HL-60/S4 treated with phorbol 12-myristate 13-acetate at 8.2 ng/mL for 4 days and 3 days (cell line): ENCODE results near the gene IGFBP4.

ENCODE experiments used
- in situ Hi-C: fragments of 300-500 bp; cut with MboI; formaldehyde crosslinking; loops from 2 replicates; pipeline ENCODE4 v1.15.0; 2022; ENCODE audit warnings: low sequenced_read_pairs

IGFBP4 gene

DNA sequence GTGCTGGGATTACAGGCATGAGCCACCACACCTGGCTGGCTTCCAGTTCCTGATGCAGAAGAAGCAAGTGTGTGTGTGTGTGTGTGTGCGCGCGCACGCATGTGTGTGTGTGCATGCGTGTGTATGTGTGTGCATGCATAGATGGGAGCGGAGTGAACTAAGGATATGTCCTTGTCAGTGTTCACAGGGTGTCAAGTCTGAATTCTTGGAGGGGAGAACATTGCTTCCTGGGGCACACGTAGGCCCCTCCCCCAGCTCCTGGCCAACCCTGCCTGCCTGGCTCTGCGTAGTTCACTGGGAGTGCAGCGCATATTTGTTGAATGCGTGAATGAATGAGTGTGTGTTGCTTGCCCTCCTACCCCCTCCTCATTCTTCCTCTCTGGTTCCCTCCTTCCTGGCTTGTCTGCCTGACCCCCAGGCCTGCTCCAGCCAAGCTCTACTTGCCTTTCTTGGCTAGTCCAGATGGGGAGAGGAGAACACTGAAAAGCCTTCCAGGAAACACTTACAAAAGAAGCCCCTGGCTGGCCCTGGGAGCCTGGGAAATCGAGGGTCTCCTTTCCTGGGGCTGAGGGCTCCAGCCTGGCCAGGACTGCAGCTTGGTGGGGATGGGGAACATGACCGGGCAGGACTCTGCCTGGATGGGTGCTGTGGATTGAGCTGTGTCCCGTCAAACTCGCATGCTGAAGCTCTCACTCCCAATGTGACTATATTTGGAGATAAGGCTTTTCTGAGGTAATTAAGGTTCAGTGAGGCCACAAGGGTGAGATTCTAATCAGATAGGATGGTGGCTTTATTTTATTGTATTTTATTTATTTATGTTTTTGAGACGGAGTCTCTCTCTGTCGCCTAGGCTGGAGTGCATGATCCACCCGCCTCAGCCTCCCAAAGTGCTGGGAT is 27.9 kb downstream of the IGFBP4 start:
- in situ Hi-C loops, result no loop called here

GRCh38 chr17:40471846-40472732 is 28.8 kb downstream of the IGFBP4 start:
- in situ Hi-C loops, result no loop called here

DNA sequence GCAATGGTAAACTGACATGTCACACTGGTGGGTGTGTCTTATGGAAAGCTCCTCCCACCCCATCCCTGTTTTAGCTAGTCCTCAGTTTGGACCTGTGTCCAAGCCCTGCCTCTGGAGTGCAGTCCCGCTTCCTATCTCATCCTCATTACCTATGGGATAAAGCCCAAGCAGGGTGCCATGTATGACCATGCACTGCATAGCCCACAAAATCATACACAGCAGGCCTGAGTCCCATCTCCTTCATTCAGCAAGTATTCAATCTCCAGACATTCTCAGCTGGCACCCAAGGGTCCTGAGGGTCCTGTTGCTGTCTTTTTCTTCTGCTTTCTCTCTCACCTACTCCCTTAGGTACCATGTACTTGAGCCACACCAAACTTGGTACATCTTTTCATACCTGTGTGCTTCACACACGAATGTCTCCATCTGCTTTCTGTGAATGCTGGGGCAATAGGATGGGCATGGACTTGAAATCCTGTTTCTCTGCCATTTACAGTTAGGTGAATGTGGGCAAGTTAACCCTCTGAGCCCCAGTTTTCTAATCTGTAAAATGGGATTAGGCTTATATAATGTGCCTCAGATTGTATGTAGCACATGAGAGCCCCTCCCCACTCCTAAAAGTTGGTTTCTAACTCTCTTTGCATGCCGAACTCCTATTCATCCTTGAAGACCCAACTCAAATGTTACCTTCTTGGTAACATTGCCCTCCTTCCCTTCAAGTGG is 29.6 kb downstream of the IGFBP4 start:
- in situ Hi-C loops, result no loop called here

GRCh38 chr17:40473573-40474365 is 30.5 kb downstream of the IGFBP4 start:
- in situ Hi-C loops, result no loop called here

DNA sequence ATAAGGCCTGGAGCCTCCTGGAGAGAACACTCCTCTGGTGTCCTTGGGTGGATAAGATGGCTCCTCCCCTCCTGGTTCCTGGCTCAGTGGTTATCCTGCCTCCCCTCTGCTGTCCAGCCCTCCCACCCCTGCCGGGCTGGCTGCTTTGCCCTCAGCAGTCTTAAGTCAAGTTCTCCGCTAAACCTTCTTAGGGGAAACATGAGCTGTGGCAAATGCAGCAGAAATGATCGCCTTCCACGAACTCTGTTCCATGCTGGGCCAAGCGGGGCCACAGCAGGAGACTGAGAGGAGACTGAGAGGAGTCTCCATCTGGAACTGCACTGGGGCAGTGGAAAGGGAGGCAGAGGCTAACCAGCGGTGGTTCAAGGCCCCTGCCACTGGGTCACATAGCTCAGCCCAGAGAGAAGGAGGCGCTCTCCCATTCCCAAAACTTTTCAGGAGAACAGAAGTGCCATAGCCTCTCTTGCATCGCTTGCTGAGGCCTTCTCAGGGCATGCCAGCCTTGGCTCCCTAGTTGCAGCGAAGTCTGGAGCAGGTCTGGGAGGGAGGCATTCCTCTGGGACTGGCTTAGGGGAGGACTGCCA is 31.3 kb downstream of the IGFBP4 start:
- in situ Hi-C loops, result no loop called here

- in situ Hi-C loops, result no loop called here
Measured at GRCh38 chr17:40475234-40475908, 32.1 kb downstream of the IGFBP4 start.

- in situ Hi-C loops, result no loop called here
Measured at GRCh38 chr17:40477796-40478195, 34.5 kb downstream of the IGFBP4 start.

GRCh38 chr17:40478486-40478885 is 35.2 kb downstream of the IGFBP4 start:
- in situ Hi-C loops, result no loop called here

- in situ Hi-C loops, result no loop called here
Measured at GRCh38 chr17:40479754-40480480, 36.7 kb downstream of the IGFBP4 start.

GRCh38 chr17:40480501-40481003 is 37.3 kb downstream of the IGFBP4 start:
- in situ Hi-C loops, result no loop called here

DNA sequence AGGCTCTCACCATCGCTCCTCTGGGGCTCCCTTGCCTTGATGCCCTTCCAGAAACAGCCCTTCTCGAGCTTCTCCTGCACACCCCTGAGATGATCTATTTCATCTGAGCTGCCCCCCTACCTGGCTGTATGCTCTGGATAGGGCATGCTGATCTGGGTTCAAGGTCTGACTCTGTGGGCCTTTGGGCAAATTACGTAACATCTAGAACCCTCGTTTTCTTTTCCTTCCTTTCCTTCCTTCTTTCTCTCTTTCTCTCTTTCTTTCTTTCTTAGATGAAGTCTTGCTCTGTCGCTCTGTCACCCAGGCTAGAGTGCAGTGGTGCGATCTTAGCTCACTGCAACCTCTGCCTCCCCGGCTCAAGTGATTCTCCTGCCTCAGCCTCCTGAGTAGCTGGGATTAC is 37.9 kb downstream of the IGFBP4 start:
- in situ Hi-C loops, result no loop called here

DNA sequence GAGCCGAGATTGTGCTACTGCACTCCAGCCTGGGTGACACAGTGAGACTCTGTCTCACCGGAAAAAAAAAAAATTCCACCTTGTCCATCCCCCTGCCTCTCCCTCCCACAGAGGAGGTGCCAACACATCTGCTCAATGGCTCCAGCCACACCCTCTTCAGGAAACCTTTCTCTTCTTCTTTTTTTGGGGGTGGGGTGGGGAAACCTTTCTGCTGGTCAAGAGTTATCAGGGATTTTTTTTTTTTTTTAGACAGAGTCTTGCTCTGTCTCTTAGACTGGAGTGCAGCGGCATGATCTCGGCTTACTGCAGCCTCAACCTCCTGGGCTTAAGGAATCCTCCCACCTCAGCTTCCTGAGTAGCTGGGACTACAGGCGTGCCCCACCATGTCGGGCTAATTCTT is 39.5 kb downstream of the IGFBP4 start:
- in situ Hi-C loops, result no loop called here

GRCh38 chr17:40483679-40484078 is 40.4 kb downstream of the IGFBP4 start:
- in situ Hi-C loops, result no loop called here

GRCh38 chr17:40484285-40484972 is 41.2 kb downstream of the IGFBP4 start:
- in situ Hi-C loops, result no loop called here

DNA sequence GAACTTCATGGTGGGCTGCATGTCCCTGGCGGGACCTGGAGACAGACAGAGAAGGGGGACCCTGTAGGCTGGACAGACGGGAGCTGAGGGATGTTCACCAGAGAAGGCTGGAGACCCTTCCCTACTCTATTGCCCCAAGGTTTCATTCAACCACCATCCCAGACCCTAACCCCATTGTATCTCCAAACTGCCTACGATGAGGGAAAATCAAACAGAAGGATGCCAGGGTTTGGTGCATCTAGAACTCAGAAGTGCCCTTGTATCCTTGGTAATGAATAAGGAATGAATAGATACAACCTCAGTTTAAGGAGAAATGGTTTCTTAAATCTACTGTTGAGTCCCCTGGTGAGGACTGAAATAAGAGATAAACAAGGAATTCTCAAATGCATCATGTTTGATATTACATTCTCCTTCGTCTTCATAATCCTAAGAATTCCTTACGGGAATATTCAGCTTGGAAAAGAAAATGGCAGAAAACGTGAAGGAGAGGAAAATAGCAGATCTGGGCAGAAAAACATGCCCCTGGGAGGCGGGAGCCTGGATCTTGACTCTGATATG is 41.8 kb downstream of the IGFBP4 start:
- in situ Hi-C loops, result no loop called here

GRCh38 chr17:40485851-40486521 is 42.7 kb downstream of the IGFBP4 start:
- in situ Hi-C loops, result no loop called here
